Endothelial cell of umbilical vein (primary cell): ENCODE measurements around the gene NCK2. TPM values are rescaled to one million over a fixed set of nuclear protein-coding genes. Genes with fewer than 3 reads are reported as not detected.

ENCODE experiments used
- BruUV-seq: library from RNA; stranded (reverse); fragments of 400-500 nt; replicated peaks from 2 replicates; lab custom pipeline; 2021; lab: Mats Ljungman, UMichigan
- CTCF ChIA-PET: fragments of 300-600, 350-600 bp; sonication (Branson Sonifier 250); formaldehyde crosslinking; loops from one replicate; lab custom pipeline; 2021; ENCODE audit warnings: antibody characterized with exemption, inconsistent platforms; lab: Charles Lee
- POLR2A ChIA-PET: fragments of 300-600, 350-600 bp; sonication (Branson Sonifier 250); formaldehyde crosslinking; loops from one replicate; lab custom pipeline; 2021; ENCODE audit warnings: antibody characterized with exemption, inconsistent platforms; lab: Charles Lee
- DNase-seq: peaks from one replicate; pipeline ENCODE4 v3.0.0-alpha.2; 2011; ENCODE audit warnings: low read depth, low spot score
- FAIRE-seq: peaks from 2 replicates; lab custom pipeline; 2011; peaks lifted over from hg19 to GRCh38; lab: Jason Lieb, UNC
- H2AFZ ChIP-seq: 2 replicates; pipeline ENCODE4 v1.6.0; 2012; ENCODE audit warnings: low read depth, low read length, control low read depth, inconsistent platforms
- H3K27ac ChIP-seq: 2 replicates; pipeline ENCODE4 v1.5.1; 2011; ENCODE audit warnings: low read depth, mild to moderate bottlenecking, control low read depth, low read length, moderate library complexity; ENCODE audit not compliant: insufficient read depth
- H3K27me3 ChIP-seq, 2 experiments: 2 replicates each; pipeline versions ENCODE4 v1.6.0 to v1.6.1; 2011; ENCODE audit warnings: low read length in 2 of 2, mixed read lengths in 1 of 2; ENCODE audit not compliant: control insufficient read depth in 2 of 2, insufficient read depth in 2 of 2
- H3K36me3 ChIP-seq, 2 experiments: 2 replicates in 1 of 2; 3 replicates in 1 of 2; pipeline ENCODE4 v1.5.1; 2011; ENCODE audit warnings: low read length in 2 of 2, mild to moderate bottlenecking in 1 of 2, moderate library complexity in 1 of 2; ENCODE audit not compliant: control insufficient read depth in 2 of 2, insufficient read depth in 2 of 2; ENCODE audit errors: extremely low read depth in 1 of 2
- H3K4me1 ChIP-seq: 3 replicates; pipeline ENCODE4 v1.5.1; 2011; ENCODE audit warnings: mild to moderate bottlenecking, low read length; ENCODE audit not compliant: control insufficient read depth, insufficient read depth; ENCODE audit errors: extremely low read depth
- H3K4me2 ChIP-seq: 2 replicates; pipeline ENCODE4 v1.6.1; 2011; ENCODE audit warnings: low read length, control low read depth, mixed read lengths; ENCODE audit not compliant: insufficient read depth
- H3K4me3 ChIP-seq, 3 experiments: fragments of 200-600 bp in 1 of 3; sonication (generic), shearing (Covaris generic) in 1 of 3; replicated peaks in 1 of 3; 2 replicates each; pipeline ENCODE4 v1.5.1; 2011 to 2016; ENCODE audit warnings: control low read depth in 3 of 3, low read length in 3 of 3, mild to moderate bottlenecking in 2 of 3, inconsistent platforms in 1 of 3, low read depth in 1 of 3, moderate library complexity in 1 of 3; ENCODE audit not compliant: insufficient read depth in 1 of 3
- H3K79me2 ChIP-seq: 2 replicates; pipeline ENCODE4 v1.6.0; 2012; ENCODE audit warnings: low read length, inconsistent platforms; ENCODE audit not compliant: control insufficient read depth, insufficient read depth
- H3K9ac ChIP-seq: replicated peaks from 2 replicates; pipeline ENCODE3; 2011; ENCODE audit warnings: low read length, control low read depth; ENCODE audit not compliant: insufficient read depth; ENCODE audit errors: extremely low read depth
- H3K9me1 ChIP-seq: replicated peaks from 3 replicates; pipeline ENCODE4 v1.6.0; 2011; ENCODE audit warnings: mild to moderate bottlenecking, low read length; ENCODE audit not compliant: control insufficient read depth, insufficient read depth; ENCODE audit errors: extremely low read depth
- H3K9me3 ChIP-seq: replicated peaks from 2 replicates; pipeline ENCODE4 v1.5.1; 2012; ENCODE audit warnings: low read length, inconsistent platforms; ENCODE audit not compliant: control insufficient read depth, insufficient read depth
- H4K20me1 ChIP-seq: replicated peaks from 2 replicates; pipeline ENCODE3; 2011; ENCODE audit warnings: mild to moderate bottlenecking, low read length; ENCODE audit not compliant: control insufficient read depth, insufficient read depth; ENCODE audit errors: extremely low read depth
- EZH2 ChIP-seq: IDR thresholded peaks from 2 replicates; pipeline ENCODE4 v1.6.1; 2012; ENCODE audit warnings: borderline replicate concordance, low read depth, mild to moderate bottlenecking, moderate library complexity, low read length, inconsistent platforms; ENCODE audit not compliant: severe bottlenecking
- GATA2 ChIP-seq: IDR thresholded peaks from 2 replicates; pipeline ENCODE4 v1.7.0; 2011; ENCODE audit warnings: low read depth, mild to moderate bottlenecking, moderate library complexity, mixed read lengths, low read length; ENCODE audit not compliant: insufficient read length, insufficient read depth
- MAX ChIP-seq: IDR thresholded peaks from 2 replicates; pipeline ENCODE4 v1.6.1; 2011; ENCODE audit not compliant: insufficient read depth, insufficient read length
- POLR2AphosphoS5 ChIP-seq: IDR thresholded peaks from 2 replicates; pipeline ENCODE4 v1.6.1; 2012; ENCODE audit warnings: low read depth, mild to moderate bottlenecking, control low read depth, low read length, moderate library complexity; ENCODE audit not compliant: insufficient read depth
- dilution Hi-C: fragments of 300-500 bp; cut with MboI; formaldehyde crosslinking; loops from one replicate; pipeline ENCODE4 v1.15.0; 2019; ENCODE audit warnings: low sequenced_read_pairs; ENCODE audit not compliant: extremely low pct_ligation_motif_present
- intact Hi-C: fragments of 100-400 bp; cut with micrococcal nuclease; formaldehyde crosslinking; loops from one replicate; pipeline ENCODE4 v1.10.0; 2022
- polyA plus RNA-seq, 4 experiments: library from polyadenylated mRNA; depleted of rRNA in 3 of 4; stranded (reverse) in 3 of 4; unstranded in 1 of 4; fragments of >200 nt; gene quantifications; 2 replicates each; pipeline versions ENCODE4 v1.2.1 to v1.2.3, GENCODE V29; 2011 to 2012; ENCODE audit warnings: missing spikeins in 1 of 4
- total RNA-seq: library from RNA; stranded (reverse); gene quantifications from 2 replicates; pipeline ENCODE4 v1.2.3, GENCODE V29; 2021
- TF ChIP-seq, protein P1 (sequence below), 2 donors: IDR thresholded peaks; 1 replicate in 1 of 2; 2 replicates in 1 of 2; pipeline ENCODE4 v1.5.1; 2011; ENCODE audit warnings: low read length in 2 of 2, mild to moderate bottlenecking in 2 of 2, moderate library complexity in 2 of 2, control low read depth in 1 of 2, inconsistent platforms in 1 of 2, low read depth in 1 of 2; ENCODE audit not compliant: insufficient read depth in 1 of 2; ENCODE audit errors: extremely low read depth in 1 of 2

NCK2 gene
- total and polyA plus RNA-seq, 2 donors (not counting 3 experiments of a cell fraction or from before 2014, with no cell fraction given): 23.8 to 39.1 TPM

GRCh38 chr2:105747254-105747894 lies 2.7 kb downstream of the NCK2 start:
- no peaks in the 10 kb centered on the region for H3K9me3 ChIP-seq
- no peaks in the 10 kb centered on the region for H3K9me1 ChIP-seq
- H3K9ac ChIP-seq: no peak overlapping the region
- BruUV-seq: no TSS peak
- dilution Hi-C loops (no loop called here), intact Hi-C loops (loop anchor here (2.0 to 10.0 kb wide), 5 partner anchors 43 to 403 kb away; no protein-coding TSS in a partner anchor)
- FAIRE-seq: no peak
- TF ChIP-seq GATA2 (no peak), MAX (no peak), POLR2AphosphoS5 (no peak), EZH2 (no peak)
- TF ChIP-seq, protein P1, sequence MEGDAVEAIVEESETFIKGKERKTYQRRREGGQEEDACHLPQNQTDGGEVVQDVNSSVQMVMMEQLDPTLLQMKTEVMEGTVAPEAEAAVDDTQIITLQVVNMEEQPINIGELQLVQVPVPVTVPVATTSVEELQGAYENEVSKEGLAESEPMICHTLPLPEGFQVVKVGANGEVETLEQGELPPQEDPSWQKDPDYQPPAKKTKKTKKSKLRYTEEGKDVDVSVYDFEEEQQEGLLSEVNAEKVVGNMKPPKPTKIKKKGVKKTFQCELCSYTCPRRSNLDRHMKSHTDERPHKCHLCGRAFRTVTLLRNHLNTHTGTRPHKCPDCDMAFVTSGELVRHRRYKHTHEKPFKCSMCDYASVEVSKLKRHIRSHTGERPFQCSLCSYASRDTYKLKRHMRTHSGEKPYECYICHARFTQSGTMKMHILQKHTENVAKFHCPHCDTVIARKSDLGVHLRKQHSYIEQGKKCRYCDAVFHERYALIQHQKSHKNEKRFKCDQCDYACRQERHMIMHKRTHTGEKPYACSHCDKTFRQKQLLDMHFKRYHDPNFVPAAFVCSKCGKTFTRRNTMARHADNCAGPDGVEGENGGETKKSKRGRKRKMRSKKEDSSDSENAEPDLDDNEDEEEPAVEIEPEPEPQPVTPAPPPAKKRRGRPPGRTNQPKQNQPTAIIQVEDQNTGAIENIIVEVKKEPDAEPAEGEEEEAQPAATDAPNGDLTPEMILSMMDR (IDR thresholded peaks at IDR 0.05; ENCODE audit: extremely low read depth in 1 of 2, insufficient read depth in 1 of 2, low read depth in 1 of 2, low read length in 2 of 2): no peak
- ChIA-PET POLR2A (no interaction called here), CTCF (interaction anchor here (1.2 kb wide), 1 partner anchor 8 kb away, joined by 4 read pairs; no protein-coding TSS in a partner anchor)
- H4K20me1 ChIP-seq: peaks cover 4% of the 10 kb centered on the region
- no peak overlapping the region for H2AFZ ChIP-seq
- H3K4me1 ChIP-seq: peaks cover 30% of the 10 kb centered on the region
- peaks cover 69% of the 10 kb centered on the region for H3K79me2 ChIP-seq
- H3K4me3 ChIP-seq: no peak overlapping the region
- H3K27ac ChIP-seq: no peak overlapping the region
- DNase-seq: no peak
- no peak overlapping the region for H3K4me2 ChIP-seq
- H3K27me3 ChIP-seq: peaks cover 0 to 8% of the 10 kb centered on the region in 2 experiments
- no peaks in the 10 kb centered on the region for H3K36me3 ChIP-seq
